Hippocampal formation (tissue), 2 donors: ENCODE data around the gene METTL25B.
"Not testable (repeated sequence)": the region's sequence is repeated elsewhere in the genome, so short reads cannot be mapped to it uniquely, and the experiment has no call there.

Source experiments
- DNase-seq, 2 donors: peaks; one replicate each; lab custom pipeline; 2025; lab: John Stamatoyannopoulos, UW

Gene METTL25B

GRCh38 chr1:156748670-156749418 is 20.6 kb downstream of the METTL25B start:
- peak; percentile 17 to 23 for DNase-seq

DNA sequence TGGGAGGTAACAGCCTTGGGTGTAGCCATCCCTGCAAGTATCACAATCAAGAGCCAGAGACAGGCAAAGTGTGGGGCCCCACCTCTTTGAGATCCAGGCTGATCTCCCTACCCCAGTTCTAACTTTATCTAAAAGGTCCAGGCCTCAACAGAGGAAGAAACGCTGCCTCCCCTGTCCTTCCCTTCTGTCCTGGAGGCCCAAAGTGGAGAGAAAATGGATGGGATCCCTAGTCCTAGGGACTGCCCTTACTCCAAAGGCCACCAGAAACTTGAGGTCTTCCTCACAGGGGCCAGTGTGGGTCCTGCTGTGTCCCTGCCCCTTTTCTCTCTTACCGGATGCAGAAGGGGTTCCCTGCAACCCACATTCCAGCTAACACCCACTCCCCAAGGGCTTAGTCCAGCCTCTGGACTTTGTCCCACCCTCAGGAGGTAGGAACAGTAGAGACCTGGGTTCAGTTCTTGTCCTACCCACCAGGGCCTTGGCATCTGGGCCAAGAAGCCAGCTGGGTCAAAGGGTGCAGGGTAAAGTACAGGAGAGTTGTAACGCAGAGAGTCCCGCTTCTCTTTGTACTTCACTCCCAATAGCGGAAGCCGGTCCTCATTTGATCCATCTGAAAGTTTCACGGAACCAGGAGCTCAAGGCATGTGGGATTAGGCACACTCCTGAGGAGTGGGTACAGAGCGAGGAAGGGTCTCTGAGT is 21.3 kb downstream of the METTL25B start:
- no peak for DNase-seq

DNA sequence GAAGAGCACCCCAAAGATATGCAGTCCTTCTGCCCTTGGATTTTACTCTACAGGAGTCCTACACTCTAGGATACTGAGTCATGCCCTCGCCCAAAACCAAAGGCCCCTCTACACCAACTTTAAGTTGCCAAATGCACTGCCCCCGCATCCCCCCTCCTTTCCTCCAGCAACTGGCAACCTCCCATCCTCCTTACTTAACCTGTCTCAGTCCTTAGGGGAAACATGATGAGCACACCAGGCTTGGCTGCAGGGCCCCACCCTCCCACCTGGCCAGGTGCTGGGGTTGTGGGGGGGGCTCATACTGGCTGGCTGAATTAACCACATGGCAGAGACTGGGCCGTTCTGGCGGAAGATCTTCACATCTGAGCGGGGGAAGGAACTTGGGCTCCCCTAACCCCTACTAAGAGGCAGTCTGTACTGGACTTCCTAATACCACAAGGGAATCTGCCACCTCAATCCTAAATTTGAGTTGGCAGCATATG is 22.0 kb downstream of the METTL25B start:
- DNase-seq, result no peak

GRCh38 chr1:156750711-156751450 is 22.6 kb downstream of the METTL25B start:
- DNase-seq, result no peak

- no peak for DNase-seq
These were observed 23.1 kb downstream of the METTL25B start, which contains the start of gene HDGF for GRCh38 chr1:156751451-156751756. Gene HDGF, minus strand, starts transcription at chr1:156751675. Its CDS starts 246 bp downstream, at chr1:156751429.

DNA sequence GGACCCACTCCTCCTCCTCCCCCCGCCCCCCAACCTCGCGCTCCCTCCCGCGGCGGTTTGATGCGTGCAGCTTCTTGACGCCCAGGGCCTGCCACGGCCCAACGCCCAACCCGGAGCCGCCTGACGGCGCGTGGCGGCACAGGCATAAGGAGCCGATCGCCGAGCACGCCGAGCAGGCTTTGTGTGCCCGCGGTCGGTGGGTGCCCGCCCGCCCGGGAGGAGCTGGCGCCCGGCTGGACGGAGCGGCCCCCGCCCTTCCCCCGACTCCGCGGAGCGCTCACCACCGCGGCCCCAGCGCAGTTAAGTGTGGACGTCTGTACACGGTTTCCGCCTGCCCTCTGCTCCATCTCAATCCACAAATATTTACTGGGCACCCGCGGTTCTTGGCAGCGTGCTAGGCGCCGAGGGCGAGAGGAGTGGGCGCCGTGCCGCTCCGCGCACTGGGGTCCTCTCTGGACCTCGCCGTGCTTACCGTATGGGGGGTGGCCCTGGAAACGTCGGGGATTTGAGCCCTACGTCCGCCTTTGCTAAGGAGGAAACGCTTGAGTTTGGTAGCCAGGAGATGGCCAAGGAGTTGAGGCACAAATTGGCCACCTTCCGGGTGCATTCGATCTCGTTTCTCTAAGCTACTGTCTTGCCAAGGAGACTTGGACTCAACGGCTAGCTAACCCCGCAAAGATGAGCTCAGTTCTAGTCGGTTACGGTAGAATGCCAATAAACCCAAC is 23.6 kb downstream of the METTL25B start:
- peak; percentile 94 to 99 for DNase-seq

GRCh38 chr1:156752843-156753482 is 24.7 kb downstream of the METTL25B start:
- DNase-seq, result no peak

GRCh38 chr1:156754219-156754618 is 25.9 kb downstream of the METTL25B start:
- no peak for DNase-seq

- DNase-seq, result no peak
These were observed 27.3 kb downstream of the METTL25B start for GRCh38 chr1:156755527-156755950.

DNA sequence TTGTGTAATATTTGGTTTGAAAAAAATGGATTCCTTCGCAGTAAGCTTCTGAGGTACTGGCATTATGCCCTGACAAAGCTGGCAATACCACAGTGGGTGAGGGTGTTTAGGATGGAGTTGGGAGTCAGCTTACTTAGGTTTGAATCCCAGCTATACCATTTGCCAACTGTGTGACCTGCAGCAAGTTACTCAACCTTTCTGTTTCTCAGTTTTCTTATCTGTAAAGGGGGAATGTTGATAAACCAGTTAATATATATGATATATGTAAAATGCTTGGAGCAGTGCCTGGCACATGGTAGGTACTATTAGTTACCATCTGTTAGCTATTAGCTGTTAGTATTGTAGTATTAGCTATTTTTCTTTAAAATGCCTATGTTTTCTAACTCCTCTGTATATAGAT is 28.1 kb downstream of the METTL25B start:
- DNase-seq, result no peak

GRCh38 chr1:156757572-156758253 is 29.4 kb downstream of the METTL25B start:
- not testable (repeated sequence) for DNase-seq

- DNase-seq, result no peak
These were observed 32.0 kb downstream of the METTL25B start for GRCh38 chr1:156760092-156760795.

GRCh38 chr1:156760796-156761104 is 32.5 kb downstream of the METTL25B start:
- DNase-seq, result no peak

DNA sequence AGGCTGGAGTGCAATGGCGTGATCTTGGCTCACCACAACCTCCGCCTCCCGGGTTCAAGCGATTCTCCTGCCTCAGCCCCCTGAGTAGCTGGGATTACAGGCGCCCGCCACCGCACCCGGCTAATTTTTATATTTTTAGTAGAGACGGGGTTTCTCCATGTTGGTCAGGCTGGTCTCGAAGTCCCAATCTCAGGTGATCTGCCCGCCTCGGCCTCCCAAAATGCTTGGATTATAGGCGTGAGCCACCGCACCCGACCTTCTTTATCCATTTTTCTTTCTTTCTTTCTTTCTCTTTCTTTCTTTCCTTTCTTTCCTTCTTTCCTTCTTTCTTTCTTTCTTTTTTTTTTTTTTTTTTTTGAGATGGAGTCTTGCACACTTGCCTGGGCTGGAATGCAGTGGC is 36.9 kb downstream of the METTL25B start:
- DNase-seq, result not testable (repeated sequence)

DNA sequence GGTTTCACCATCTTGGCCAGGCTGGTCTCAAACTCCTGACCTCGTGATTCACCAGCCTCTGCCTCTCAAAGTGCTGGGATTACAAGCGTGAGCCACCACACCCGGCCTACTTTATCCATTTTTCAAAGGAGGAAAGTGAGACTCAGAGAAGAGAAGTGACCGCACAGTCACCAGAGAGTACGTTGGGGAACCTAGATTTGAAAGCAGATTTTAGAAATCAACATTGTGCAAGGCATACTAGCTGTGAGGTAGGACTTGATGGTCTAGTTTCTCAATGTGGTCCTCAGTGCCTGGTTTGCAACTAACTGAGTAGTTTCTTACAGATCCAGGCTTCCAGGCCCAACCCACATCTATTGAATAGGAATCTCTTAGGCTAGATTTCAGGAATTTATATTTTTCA is 37.4 kb downstream of the METTL25B start:
- DNase-seq, result no peak

DNA sequence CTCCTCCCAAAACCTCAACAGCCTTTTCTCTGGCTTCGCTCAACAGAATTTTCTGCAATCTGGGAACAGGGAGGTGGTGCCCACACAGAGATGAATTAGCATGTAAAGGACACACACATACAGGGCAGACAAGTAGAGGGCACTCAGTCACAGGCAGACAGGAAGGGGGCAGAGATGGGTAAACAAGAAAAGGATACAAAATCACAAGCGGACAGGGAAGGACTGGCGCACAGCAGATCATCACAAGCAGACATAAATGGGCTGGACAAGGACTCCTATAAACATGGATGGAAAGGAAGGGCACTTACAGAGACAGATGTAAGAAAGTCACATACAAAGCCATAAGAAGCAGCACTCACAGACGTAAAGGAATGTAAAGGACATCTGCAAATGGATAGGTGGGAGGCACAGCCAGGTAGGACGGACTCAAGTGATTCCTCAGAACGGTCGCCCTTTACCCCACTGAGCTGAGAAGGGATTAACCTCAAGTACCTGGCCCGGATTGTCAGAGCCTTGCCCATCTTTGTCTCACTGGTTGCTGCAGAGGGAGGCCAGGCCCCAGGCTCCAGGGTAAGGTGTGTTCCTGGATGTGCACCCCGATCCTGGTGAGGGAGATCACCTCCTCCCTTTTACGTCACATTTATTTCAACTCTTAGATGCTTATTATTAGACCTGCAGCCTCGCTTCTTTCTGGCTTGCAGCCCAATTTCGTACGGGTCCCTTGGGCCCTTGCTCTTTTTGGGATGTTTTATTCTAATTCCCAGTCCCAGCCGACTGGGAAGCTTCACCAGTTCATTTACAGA is 38.2 kb downstream of the METTL25B start:
- DNase-seq, result no peak

DNA sequence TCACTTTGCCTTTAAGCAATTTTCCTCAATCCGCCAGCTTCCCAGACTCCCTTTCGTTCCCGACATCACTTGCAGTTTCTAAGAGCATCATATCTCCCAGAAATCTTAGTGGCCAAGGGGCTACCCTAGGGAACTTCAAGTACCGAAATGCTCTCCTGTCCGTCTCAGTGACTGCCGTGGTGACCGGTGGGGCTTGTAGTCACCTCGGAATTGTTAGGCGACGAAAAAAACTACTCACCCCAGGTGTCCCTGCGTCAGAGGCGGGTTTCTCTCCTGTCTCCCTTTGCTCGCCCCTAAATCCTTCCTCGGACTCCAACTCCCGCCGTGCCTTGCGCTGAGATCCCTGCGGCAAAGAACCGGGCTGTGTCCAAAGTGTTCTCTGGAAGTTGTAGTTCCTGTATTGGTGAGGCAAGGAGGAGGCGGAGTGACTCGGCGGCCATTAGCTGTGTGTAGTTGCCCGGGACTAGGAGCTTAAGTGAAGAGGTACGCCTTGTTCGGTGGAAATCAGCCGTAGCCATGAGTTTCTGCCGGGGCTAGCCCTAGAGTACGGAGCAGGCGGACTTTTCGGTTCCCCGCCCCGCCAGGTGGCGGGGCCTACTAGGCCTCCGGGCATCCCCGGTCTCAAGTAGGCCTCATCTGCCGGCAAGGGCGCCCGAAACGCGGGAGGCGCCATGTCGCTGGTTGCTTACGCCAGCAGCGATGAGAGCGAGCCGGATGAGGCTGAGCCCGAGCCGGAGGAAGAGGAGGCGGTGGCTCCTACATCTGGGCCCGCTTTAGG is 39.0 kb downstream of the METTL25B start, which contains the start of gene PRCC:
TSS of gene PRCC (plus strand) at position 435 of the 778 bp plus-strand sequence. CDS start at position 672, 237 bp downstream.
- peak; percentile 99 to 100 for DNase-seq

- DNase-seq, result no peak
These were observed 39.8 kb downstream of the METTL25B start for GRCh38 chr1:156767879-156768604.
